HG03442 (cell line): ENCODE measurements around the gene FBXO17.

Experiments
- ATAC-seq: cut with Tn5 transposase; IDR thresholded peaks from one replicate; pipeline ENCODE4 v1.9.1; 2021; ENCODE audit warnings: mild to moderate bottlenecking, moderate library complexity; ENCODE audit not compliant: unreplicated experiment

The FBXO17 gene

GRCh38 chr19:38918526-38918925, 57.0 kb downstream of the FBXO17 start:
- ATAC-seq = no peak

- ATAC-seq = no peak
Observed at GRCh38 chr19:38917921-38918491, 57.5 kb downstream of the FBXO17 start.

GRCh38 chr19:38917516-38917915, 58.0 kb downstream of the FBXO17 start:
- no peak for ATAC-seq

GRCh38 chr19:38915329-38916321, 59.9 kb downstream of the FBXO17 start:
- no peak for ATAC-seq

- no peak for ATAC-seq
Observed at GRCh38 chr19:38913958-38914357, 61.6 kb downstream of the FBXO17 start.

- ATAC-seq = no peak
Observed at GRCh38 chr19:38912600-38913514, 62.7 kb downstream of the FBXO17 start.

- ATAC-seq = no peak
Observed at GRCh38 chr19:38911388-38912001, 64.0 kb downstream of the FBXO17 start.

GRCh38 chr19:38910488-38910887, 65.1 kb downstream of the FBXO17 start:
- ATAC-seq = no peak

- no peak for ATAC-seq
Observed at GRCh38 chr19:38908911-38909310, 66.6 kb downstream of the FBXO17 start.

- no peak for ATAC-seq
Observed at GRCh38 chr19:38907670-38908069, 67.9 kb downstream of the FBXO17 start.

GRCh38 chr19:38907227-38907626, 68.3 kb downstream of the FBXO17 start:
- no peak for ATAC-seq

GRCh38 chr19:38905620-38906019, 69.9 kb downstream of the FBXO17 start:
- ATAC-seq = no peak

GRCh38 chr19:38904581-38905539, 70.7 kb downstream of the FBXO17 start:
- ATAC-seq = no peak

- no peak for ATAC-seq
Observed at GRCh38 chr19:38901683-38902082, 73.9 kb downstream of the FBXO17 start.

- ATAC-seq = no peak
Observed at GRCh38 chr19:38900743-38901190, 74.8 kb downstream of the FBXO17 start.

GRCh38 chr19:38900202-38900629, 75.3 kb downstream of the FBXO17 start:
- ATAC-seq = no peak

GRCh38 chr19:38899447-38900201, 75.9 kb downstream of the FBXO17 start, which contains the start of the genes NFKBIB and SIRT2:
TSS of gene NFKBIB (plus strand) at chr19:38899969. CDS start at chr19:38900033, 64 bp downstream.
TSS of gene SIRT2 (minus strand) at chr19:38899618. CDS start at chr19:38899521, 97 bp downstream.
- ATAC-seq = peak; percentile 85

GRCh38 chr19:38898788-38899446, 76.6 kb downstream of the FBXO17 start:
- ATAC-seq = no peak
